ENCODE results near the gene GH1.

The GH1 gene

DNA sequence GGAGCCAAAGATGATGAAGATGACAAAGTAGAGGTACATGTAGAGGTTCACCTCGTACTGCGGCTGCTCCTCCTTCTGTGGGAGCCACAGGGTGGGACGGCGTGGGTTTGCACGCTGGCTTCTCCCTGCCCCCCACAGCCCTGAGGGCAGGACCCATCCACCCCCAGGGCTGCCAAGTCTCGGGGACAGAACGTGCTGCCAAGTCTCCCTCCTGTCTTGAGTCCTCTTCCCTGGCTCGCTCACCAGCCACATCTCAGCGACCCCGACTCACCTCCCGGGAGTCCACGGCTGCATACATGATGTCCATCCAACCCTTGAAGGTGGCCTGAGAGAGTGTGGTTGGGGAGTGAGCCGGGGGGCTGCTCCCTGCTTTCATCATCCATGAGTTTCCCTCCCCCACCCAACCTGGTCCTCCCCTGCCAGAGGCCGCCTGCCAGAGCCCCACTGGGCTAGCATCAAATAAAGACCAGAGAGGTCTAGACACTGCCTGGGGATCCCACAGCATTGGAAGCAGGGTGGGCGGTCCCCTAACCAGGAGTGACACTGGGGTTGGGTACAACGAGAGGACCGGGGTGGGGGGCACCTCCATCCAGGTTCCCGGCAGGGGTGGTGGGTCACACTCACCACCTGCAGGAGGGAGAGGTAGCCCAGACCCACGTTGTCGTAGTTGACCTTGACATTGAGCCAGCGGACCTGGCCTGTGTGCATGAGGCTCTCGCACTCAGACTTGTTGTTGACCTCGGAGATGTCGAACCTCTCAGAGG, 26.3 kb upstream of the GH1 start:
- no peak for DNase-seq

DNA sequence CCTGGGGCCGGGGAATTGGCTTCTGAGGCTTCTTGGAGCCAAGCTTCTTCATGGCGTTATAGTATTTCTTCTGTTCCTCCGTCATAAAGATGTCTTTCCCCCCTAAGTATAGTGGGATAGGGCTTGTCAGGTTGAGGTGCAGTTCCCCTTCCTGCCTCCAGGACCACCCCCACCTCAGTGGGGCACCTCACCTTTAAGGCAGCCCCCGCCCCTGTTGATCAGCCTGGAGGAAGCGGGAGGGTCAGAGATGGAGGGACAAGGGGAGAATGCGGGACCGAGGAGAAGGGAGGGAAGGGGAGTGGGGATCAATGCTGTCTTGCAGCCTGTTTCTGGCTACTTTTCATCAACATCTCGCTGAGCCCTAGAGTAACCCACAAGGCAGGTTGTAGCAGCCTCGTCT, 25.1 kb upstream of the GH1 start:
- DNase-seq = no peak

DNA sequence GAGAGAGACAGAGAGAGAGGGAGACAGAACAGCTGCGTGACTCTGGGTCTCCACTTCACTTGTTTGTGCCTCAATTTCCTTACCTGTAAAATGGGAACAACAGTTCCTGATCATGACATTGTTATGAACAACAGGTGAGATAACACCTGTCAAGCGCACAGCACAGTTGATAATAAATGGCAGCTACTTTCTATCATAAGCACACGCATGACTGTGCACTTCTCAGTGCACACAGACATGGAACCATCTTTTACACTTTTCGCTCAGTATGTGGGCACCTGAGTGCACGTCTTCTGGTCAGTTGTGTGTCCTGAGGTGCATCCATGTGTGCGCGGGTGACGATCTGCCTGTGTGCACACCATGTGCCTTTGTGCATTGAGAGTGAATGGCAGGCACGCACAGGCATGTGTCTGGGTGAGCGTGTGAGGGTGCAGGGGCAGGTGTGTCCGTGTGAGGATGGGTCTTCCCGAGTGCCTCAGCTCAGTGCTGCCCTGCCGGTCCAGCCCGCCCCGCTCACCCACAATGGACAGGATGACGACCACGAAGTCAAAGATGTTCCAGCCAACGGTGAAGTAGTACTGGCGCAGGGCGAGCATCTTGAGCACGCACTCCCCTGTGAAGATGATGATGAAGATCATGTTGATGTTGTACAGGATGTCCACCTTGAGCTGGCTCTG, 23.8 kb upstream of the GH1 start:
- DNase-seq = no peak

DNA sequence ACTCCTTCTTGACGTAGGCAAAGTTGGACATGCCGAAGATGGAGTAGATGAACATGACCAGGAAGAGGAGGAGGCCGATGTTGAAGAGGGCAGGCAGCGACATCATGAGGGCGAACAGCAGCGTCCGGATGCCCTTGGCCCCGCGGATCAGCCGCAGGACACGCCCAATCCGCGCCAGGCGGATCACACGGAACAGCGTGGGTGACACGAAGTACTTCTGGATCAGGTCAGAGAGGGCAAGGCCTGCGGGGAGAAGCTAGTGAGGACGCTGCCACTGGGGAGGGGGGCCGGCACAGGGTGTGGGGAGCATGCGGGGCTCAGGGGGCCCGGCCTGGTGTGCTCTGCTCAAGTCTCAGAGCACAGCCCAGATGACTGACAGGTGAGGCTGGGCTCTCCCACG, 23.1 kb upstream of the GH1 start:
- DNase-seq = no peak

DNA sequence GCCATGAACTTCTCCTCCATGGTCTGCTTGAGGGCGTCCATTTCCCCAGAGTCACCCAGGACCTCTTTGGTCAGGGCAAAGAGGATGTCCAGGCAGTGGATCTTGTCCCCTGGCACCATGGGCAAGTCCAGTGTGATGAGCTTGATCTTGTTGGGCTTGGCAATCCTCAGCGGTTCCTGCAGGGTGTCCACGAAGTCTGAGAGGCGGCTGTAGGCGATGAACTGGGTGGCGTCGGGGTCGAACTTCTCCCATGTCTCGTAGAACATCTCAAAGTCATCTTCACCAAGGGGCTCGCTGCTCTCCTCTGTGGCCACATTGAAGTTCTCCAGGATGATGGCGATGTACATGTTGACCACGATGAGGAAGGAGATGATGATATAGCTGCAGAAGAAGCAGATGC, 22.5 kb upstream of the GH1 start:
- no peak for DNase-seq

DNA sequence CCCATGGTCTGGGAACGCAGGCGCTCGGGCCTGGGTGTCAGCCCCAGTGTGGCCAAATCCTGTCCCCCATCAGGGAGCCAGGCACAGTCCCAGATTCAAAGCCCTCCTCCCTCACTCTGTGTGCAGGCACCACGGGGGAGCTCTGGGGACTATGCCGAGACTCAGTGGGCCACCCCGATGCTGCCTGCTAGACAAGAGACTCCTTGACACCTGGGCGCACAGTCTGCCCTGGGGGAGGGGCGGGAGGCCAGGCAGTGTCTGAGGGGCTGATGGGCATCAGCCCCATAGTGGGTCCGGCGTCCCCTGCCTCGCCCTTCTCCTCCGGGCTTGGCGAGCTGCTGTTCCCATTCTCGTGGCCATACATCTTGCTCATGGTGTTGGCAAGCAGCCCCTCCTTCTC, 21.9 kb upstream of the GH1 start:
- DNase-seq = no peak

DNA sequence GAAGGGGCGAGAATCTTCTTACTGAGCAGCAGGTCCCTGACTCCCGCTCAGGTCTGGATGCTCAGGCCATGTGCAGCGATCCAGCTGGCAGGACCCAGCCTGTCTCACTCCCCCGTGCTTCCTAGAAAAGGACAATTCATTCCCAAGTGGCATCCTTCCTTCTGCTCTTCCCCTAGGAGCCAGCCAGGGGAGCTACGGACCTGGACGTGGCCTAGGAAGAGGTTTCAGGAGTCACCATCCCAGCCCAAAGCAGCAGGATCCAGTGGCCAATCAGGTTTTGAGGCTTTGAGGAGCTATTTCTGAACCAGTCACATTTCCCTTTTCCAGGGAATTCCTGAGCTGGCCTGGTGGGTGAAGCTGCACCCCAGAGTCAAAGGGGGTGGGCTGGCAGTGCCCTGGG, 21.2 kb upstream of the GH1 start:
- no peak for DNase-seq

DNA sequence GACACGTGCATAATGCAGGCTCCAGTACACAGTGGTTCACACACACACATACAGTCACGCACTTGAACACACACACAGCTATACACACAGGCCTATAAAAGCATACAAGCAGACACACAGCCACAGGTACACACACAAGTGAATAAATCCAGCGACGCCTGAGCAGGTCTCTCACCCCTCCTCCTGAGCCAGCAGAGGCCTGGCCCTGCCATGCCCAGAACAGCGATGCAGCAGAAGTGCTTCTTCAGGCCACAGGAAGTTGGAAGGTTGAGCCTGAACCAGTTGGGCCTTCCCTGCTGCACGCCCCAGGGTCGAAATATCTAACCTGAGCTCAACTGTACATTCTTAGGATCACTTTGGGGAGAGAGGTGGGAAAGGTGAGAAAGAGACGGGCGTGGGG, 20.8 kb upstream of the GH1 start:
- no peak for DNase-seq

DNA sequence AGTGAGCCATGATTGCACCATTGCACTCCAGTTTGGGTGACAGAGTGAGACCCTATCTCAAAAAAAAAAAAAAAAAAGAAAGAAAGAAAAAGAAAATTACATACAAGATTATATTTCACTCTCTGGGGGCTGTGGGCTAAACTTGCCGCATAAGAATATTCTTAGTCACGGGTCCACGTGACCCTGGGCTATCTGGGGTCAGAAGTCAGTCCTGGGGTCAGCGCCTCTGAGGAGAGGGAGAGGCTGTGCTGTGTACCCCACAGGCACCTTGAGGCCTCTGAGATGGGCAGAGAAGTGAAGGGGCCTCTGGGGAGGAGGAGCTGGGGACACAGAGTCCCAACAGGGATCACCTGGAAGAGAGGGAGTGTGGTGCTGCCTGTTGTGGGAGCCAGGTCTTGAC, 19.3 kb upstream of the GH1 start:
- no peak for DNase-seq

DNA sequence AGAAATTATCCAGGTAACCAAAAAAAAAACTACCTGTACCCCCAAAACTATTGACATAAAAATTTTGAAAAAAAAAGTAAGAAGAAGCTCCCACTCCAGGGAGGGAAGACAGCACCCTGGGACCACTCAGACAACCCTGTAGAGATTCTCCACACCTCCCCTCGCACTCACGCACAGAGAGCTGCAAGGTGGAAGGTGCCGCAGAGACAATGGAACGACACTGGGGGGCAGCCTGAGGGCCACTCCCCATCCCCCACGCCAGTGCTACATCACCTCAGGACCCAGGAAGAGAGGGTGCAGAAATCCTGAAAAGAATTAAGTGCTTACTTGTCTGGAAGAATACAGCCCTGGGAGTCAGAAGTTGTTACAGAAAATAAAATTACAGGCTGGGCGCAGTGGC, 18.7 kb upstream of the GH1 start:
- no peak for DNase-seq

DNA sequence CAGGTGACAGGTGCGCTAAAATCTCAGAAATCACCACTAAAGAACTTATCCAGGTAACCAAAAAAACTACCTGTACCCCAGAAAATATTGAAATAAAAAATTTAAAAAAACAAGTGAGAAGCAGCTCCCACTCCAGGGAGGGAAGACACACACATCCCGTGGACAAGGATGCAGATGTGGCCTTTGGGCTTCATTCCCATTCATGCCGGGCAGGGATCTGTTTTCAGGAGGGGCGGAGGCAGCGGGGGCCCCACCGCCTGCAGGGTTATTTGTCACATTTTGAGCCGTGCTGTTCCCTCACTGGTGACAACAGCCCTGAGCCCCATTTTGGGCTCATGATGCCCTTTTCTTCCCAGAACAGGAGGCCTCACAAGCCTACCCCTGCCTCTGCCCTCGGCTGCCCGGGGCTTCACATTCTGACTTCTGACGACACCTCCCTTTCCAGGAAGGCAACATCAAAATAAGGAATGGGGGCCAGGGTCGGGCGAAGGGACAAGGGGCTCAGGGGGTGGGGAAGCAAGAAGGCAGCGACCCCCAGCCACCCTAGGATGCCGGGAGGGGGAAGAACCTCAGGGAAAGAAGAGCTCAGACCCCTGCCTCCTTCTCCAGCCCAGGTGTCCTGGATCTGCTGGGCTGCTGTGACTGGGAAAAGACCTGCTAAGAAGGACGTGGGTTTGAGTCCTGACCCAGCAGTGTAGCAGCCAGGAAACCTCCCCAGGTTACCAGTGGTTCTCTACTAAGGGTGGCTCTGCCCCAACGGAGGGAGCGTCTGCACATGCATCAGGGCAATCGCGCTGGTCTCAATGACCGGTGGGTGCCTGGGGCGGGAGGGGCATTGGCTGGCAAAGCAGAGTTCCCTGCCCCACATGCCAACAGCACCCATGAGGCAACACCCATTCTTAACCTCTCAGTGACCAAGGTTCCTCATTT, 15.8 kb upstream of the GH1 start:
- DNase-seq = no peak

DNA sequence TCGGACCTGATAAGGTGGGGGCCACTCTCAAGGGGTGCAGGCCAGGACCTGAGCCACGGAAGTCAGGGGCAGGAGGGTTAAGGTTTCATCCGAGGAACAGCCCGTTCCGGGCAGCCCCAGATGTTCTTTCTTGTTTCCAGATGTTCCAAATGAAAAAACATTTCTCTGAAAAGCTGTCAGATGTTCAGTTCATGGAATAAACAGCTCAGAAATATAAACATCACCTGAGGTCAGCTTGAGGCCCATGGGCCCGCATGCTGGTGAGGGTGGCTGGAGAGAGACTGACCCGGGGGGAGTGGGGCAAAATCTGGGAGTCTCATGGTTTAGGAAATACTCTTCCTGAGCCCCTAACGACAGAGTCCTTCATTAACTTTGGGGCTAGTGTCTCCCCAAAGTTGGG, 15.0 kb upstream of the GH1 start:
- DNase-seq = no peak

DNA sequence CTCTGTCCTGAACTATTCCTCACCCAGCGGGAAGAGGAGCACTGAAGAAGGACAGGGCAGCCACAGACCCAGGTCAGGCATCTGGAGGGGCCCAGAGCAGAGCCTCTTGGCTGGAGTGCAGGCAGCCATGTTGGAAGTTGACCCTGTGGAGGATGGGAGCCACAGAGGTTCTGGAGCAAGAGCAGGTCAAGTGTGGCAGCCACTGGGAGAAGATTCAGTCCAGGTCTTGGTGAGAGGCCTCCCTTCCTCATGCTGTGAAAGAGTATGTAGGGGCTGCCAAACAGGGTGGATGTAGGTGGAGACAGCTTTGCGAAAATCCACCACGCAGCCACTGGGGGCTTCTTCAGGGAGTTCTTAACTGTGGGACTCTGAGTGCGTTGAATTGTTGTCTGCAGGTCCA, 14.1 kb upstream of the GH1 start:
- DNase-seq = no peak

DNA sequence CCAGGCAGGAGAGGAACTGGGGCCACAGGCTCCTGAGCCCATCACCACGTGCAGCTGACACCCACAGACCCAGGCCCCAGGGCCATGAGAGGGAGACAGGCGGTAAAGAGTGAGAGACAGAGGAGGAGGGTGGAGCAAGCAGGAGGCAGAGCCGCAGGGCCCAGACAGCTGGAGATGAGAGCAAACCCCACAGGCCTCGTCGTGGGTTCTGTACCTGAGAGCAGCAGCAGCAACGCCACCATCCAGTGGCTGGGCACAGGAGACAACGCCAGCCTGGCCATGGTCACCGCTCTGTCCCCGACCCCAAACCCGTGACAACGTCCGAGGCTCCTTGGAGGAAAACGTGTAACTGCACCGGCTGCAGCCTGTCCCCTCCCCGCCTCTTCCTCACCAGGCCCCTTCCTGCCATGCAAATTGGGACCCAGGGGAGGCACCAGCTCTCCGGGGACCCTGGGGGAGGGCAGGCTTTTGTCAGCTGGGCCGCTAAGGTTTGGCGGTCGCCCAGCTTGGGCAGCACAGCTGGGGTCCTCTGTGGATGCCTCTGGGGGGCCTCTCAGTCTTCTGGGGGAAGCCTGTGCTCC, 13.4 kb upstream of the GH1 start, which contains the start of gene CD79B:
TSS of gene CD79B (minus strand) at position 351 of the 581 bp plus-strand sequence. CDS start at position 281, 70 bp downstream.
- peak; percentile 57 to 62 for DNase-seq

DNA sequence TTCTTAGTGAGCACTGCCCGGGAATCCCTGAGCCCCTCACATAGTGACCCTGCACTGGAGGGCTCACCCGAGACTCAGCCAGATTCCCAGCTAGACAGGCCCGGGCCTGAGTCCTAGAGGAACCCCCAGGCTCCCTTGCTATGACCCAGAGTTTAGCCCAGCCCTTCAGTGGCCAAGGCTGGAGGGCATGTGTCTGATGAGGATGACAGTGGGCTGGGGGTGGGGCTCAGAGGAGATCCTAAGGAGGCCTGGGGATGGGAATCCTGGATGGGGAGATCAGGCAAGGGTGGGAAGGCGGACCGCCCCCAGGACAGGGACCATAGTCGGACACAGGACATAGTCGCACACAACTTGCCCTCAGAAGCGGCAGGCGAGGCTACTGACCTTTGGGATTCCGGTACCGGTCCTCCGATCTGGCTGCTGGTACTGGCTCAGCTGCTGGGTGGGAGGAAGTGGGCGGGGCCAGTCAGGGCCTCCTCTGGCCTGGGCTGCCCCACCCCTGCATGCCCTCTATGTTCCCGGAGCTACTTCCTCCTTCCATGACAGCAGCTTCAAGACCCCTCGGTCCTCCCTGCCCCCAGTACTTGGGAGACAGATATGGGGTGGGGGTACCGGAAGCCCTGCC, 12.4 kb upstream of the GH1 start:
- peak; percentile 71 to 72 for DNase-seq

DNA sequence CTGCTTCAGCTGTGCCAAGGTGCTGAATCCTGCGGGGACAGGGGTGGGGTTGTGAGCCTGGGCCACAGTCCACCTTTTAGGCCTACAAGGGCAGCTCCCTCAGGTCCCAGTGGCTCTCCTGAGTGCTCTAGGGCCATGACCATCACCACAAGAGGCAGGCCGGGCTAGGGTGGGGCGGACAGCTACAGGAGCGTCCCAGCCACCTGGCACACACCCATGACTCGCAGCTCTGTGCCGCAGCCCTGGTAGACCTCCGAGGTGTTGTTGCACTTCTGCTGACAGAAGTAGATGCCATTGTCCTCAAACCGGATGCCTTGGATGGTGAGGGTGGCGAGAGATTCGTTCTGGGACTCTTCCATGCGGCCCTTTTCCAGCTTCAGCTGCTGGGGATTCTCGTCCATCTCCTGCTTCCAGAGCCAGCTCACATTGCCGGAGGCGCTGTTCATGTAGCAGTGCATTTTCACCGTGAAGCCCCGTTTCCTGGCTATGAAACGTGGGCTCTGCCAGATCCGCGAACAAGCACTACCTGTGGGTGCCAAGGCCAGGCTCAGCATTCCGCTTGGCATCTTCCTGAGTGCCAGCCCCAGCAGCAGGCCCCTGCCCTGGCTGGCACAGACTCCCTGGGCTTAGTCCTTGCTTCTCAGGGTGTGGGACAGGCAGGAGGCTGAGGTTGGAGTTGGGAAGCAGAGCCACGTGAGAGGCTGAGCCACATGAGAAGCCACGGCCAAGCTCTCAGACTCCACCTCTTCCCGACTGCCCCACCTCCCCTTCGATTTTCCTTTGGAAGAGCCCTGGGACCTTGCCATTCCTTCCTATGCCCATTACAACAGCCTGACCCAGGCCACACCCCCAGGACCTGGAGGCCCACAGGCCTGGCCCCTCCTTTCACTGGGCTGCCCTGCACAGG, 11.5 kb upstream of the GH1 start:
- no peak for DNase-seq

DNA sequence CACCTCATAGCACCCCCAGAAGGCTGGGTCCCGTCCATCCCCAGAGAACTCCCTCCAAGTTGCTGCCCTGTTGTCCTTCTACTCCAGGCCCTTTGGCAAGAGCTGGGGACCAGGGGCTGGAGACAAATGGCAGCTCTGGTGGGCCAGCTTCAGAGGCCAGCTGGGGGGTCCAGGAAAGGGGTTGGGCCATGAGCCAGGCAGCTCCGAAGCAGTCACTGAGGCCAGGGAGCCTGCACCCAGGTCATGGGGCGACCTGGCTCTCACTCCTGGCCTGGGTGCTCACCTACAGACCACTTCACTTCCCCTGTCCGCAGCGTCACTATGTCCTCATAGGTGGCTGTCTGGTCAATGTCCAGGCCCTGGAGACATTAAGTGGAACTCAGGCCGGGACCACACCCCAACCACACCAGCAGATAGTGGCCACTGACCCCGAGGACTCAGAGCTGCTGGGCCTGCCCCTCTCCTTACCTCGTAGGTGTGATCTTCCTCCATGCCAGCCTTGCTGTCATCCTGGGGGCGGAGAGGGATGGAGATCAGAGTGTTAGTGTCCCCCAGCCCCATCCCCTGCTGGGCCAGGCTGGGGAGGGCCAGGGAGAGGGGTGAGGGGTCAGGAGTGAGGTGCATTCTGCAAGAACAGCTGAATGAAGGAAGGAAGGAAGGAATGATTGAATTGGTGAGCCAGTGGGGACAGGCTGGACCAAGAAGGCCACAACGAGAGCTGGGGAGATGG, 10.5 kb upstream of the GH1 start:
- no peak for DNase-seq

DNA sequence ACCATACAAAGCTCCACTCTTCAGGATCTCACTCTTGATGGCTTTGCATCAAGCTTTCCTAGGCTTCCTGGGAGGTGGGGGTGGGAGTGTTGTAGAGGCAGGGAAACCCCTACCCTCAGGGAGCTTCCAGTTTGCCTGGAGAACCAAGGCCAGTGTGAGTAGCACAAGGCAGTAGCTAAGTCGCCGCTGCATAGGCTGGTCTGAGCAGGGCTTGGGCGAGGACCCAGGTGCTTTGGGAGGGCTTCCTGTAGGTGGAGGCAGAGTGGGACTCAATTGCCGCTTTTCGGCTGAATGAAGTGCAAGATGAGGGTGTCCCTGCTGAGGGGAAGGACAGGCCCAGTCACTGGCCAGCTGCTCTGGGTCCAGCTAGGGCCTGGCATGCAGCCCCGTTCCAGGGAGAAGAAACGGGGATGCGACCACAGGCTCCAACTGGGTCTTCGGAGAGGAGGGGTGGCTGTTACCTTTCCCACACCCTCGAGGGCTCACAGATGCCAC, 9.6 kb upstream of the GH1 start:
- no peak for DNase-seq

DNA sequence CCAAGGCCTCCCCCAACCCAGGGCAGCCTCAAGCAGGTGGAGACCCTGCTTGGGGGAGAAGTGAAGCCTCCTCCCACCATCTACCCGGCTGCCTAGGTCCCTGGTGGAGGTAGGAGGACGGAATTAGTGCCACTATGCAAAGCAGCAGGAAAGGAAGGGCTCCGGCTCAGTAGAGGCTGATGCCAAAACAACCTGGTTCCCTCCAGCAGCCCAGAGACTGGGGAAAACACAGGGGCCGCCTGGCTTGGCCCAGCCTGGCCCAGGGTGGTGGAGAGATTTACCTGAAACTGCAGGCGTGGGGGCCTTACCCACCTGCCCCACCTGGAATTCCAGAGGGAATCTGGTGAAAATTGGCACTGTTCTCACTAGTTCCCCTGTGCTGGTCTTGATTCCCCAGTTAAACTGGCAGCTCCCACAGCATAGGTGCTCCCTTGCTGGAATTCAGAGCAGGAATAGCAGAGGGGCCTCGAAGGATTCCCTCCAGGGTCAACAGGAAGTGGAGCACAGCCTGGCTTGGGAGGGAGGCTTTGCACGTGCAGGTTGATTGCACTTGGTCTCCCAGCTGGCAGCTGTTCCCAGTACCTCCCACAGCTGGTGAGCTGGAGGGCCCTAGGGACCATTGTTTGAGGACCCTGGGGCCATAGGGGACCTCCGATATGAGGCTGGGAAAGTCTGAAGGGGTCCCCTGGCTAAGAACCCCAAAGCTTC, 9.0 kb upstream of the GH1 start:
- no peak for DNase-seq

DNA sequence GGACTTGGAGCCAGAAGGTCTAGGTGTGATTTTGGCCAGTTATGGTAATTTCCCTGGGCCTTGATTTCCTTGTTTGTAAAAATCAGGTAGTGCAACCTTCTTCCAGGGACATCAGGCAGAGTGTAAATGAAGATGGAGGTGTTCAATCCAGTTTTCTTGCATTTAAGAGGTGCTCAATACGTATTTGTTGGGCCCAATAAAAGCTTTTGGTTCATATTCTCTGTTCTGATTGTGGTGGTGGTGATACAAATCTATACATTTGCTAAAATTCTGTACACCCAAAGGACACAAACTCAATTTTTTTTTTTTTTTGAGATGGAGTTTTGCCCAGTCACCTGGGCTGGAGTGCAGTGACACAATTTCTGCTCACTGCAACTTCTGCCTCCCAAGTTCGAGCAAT, 7.5 kb upstream of the GH1 start:
- no peak for DNase-seq
